NT2/D1 (cell line): ENCODE results near the gene MCM7.

Source experiments
- SUZ12 ChIP-seq: IDR thresholded peaks from 2 replicates; pipeline ENCODE4 v1.6.1; 2011; ENCODE audit not compliant: insufficient read length, insufficient read depth; ENCODE audit errors: extremely low read depth
- YY1 ChIP-seq: IDR thresholded peaks from 2 replicates; pipeline ENCODE4 v1.6.1; 2011; ENCODE audit not compliant: insufficient read length, insufficient read depth
- ZNF274 ChIP-seq: IDR thresholded peaks from 2 replicates; pipeline ENCODE4 v1.6.1; 2011; ENCODE audit warnings: mild to moderate bottlenecking, low read depth, low read length

GRCh38 chr7:100095289-100095688, 5.9 kb downstream of the MCM7 start:
- TF ChIP-seq SUZ12 (no peak), ZNF274 (no peak), YY1 (no peak)
